A549 (cell line): ENCODE results near the gene ASIC1. TPM values are rescaled to one million over a fixed set of nuclear protein-coding genes. Genes with fewer than 3 reads are reported as not detected.

Experiments used
- ATAC-seq, 2 experiments: fragments of 200-7000 bp in 1 of 2; fragments of >200 bp in 1 of 2; cut with Nextera tagmentation in 1 of 2; cut with Tn5 transposase in 1 of 2; 3 replicates each; pipeline versions ENCODE4 v1.8.0 to v1.9.1; 2018 to 2020; ENCODE audit warnings: mild to moderate bottlenecking in 1 of 2, moderate library complexity in 1 of 2
- CTCF ChIA-PET: fragments of 300-600 bp; sonication (Branson Sonifier 250); formaldehyde crosslinking; extraction: SDS; loops from one replicate; lab custom pipeline; 2021; ENCODE audit warnings: antibody characterized with exemption, inconsistent platforms; lab: Yijun Ruan, JAX
- POLR2A ChIA-PET: fragments of 350-600 bp; formaldehyde crosslinking; extraction: SDS; loops from one replicate; lab custom pipeline; 2021; ENCODE audit warnings: antibody characterized with exemption, inconsistent platforms; lab: Yijun Ruan, JAX
- DNase-seq, 2 experiments: peaks; one replicate each; pipeline versions ENCODE4 v3.0.0 to v3.0.0-alpha.2; 2011 to 2016; ENCODE audit warnings: low read depth in 1 of 2, low spot score in 1 of 2
- FAIRE-seq: peaks from 2 replicates; lab custom pipeline; 2011; peaks lifted over from hg19 to GRCh38; lab: Jason Lieb, UNC
- H3K27ac ChIP-seq, 2 experiments: fragments of >200 bp; sonication (Bioruptor Twin); formaldehyde crosslinking; 3 replicates each; pipeline ENCODE4 v1.5.1; 2016 to 2017
- H3K4me1 ChIP-seq: fragments of >200 bp; sonication (Bioruptor Twin); formaldehyde crosslinking; 3 replicates; pipeline ENCODE4 v1.6.1; 2016
- H3K4me2 ChIP-seq: fragments of >200 bp; sonication (Bioruptor Twin); formaldehyde crosslinking; 3 replicates; pipeline ENCODE4 v1.6.1; 2016
- H3K4me3 ChIP-seq: fragments of >200 bp; sonication (Bioruptor Twin); formaldehyde crosslinking; 3 replicates; pipeline ENCODE4 v1.5.1; 2016
- H3K9me3 ChIP-seq: fragments of >200 bp; sonication (Bioruptor Twin); formaldehyde crosslinking; 3 replicates; pipeline ENCODE4 v1.6.1; 2016
- CBX2 ChIP-seq: fragments of 200-600 bp; sonication (generic); IDR thresholded peaks from 2 replicates; pipeline ENCODE4 v1.6.1; 2016; ENCODE audit warnings: low read depth, mild to moderate bottlenecking, borderline replicate concordance
- CBX8 ChIP-seq: fragments of 200-600 bp; sonication (generic); IDR thresholded peaks from 2 replicates; pipeline ENCODE4 v1.6.1; 2016
- CEBPB ChIP-seq, 2 experiments: fragments of >200 bp in 1 of 2; sonication (Bioruptor Twin) in 1 of 2; formaldehyde crosslinking in 1 of 2; IDR thresholded peaks; 2 replicates each; pipeline ENCODE4 v1.6.1; 2012 to 2016
- CHD2 ChIP-seq: fragments of 150-350 bp; IDR thresholded peaks from 2 replicates; pipeline ENCODE4 v1.6.1; 2014; ENCODE audit warnings: low read length; ENCODE audit not compliant: partially characterized antibody
- CHD4 ChIP-seq: fragments of 200-600 bp; sonication (generic); IDR thresholded peaks from 2 replicates; pipeline ENCODE4 v1.6.1; 2016; ENCODE audit warnings: antibody characterized with exemption, mild to moderate bottlenecking, borderline replicate concordance
- ESRRA ChIP-seq: fragments of 150-350 bp; IDR thresholded peaks from 2 replicates; pipeline ENCODE4 v1.6.1; 2014; ENCODE audit warnings: mild to moderate bottlenecking, low read length, borderline replicate concordance
- FOSL2 ChIP-seq, 2 experiments: fragments of 450-650 bp in 1 of 2; fragments of >200 bp in 1 of 2; sonication (Bioruptor Twin) in 1 of 2; formaldehyde crosslinking; IDR thresholded peaks; 2 replicates each; pipeline versions ENCODE4 v1.5.0 to v1.6.1; 2016 to 2020; ENCODE audit warnings: mild to moderate bottlenecking in 1 of 2, moderate library complexity in 1 of 2
- FOXS1 ChIP-seq: fragments of 250-450 bp; sonication (Bioruptor Pico); IDR thresholded peaks from 2 replicates; pipeline ENCODE4 v1.5.0; 2020; ENCODE audit warnings: mild to moderate bottlenecking, moderate library complexity
- HDAC2 ChIP-seq: fragments of 200-600 bp; sonication (generic); IDR thresholded peaks from 2 replicates; pipeline ENCODE4 v1.6.1; 2016
- HOXB5 ChIP-seq: fragments of 250-450 bp; sonication (Bioruptor Pico); IDR thresholded peaks from 2 replicates; pipeline ENCODE4 v1.5.0; 2020; ENCODE audit warnings: mild to moderate bottlenecking, moderate library complexity
- KDM1A ChIP-seq: fragments of 200-600 bp; sonication (generic); IDR thresholded peaks from 2 replicates; pipeline ENCODE4 v1.6.1; 2016; ENCODE audit warnings: low read depth, mild to moderate bottlenecking
- MAZ ChIP-seq: fragments of 150-350 bp; IDR thresholded peaks from 2 replicates; pipeline ENCODE4 v1.6.1; 2014; ENCODE audit warnings: antibody characterized with exemption, low read depth, low read length, borderline replicate concordance
- NFE2L2 ChIP-seq: fragments of 150-350 bp; conservative IDR thresholded peaks from 2 replicates; pipeline ENCODE4 v1.6.1; 2014; ENCODE audit warnings: low read length
- NR3C1 ChIP-seq: fragments of >200 bp; sonication (Bioruptor Twin); formaldehyde crosslinking; IDR thresholded peaks from 3 replicates; pipeline ENCODE4 v1.6.1; 2017
- RAD21 ChIP-seq, 2 experiments: fragments of >200 bp in 1 of 2; sonication (Bioruptor Twin) in 1 of 2; formaldehyde crosslinking in 1 of 2; IDR thresholded peaks in 1 of 2; conservative IDR thresholded peaks in 1 of 2; 2 replicates in 1 of 2; 3 replicates in 1 of 2; pipeline ENCODE4 v1.6.1; 2012 to 2018; ENCODE audit warnings: inconsistent platforms in 1 of 2
- SREBF2 ChIP-seq: fragments of 450-650 bp; IDR thresholded peaks from 2 replicates; pipeline ENCODE4 v1.6.1; 2014; ENCODE audit warnings: mild to moderate bottlenecking, moderate library complexity
- ZNF302 ChIP-seq: fragments of 250-450 bp; sonication (Bioruptor Pico); IDR thresholded peaks from 2 replicates; pipeline ENCODE4 v1.9.0; 2021; ENCODE audit warnings: inconsistent platforms, mild to moderate bottlenecking, moderate library complexity
- WGBS: methylation state at CpG from one replicate; pipeline ENCODE4 v1.1.6; 2017; ENCODE audit errors: missing lambda C conversion rate; 5-methylcytosine and 5-hydroxymethylcytosine counted together
- polyA plus RNA-seq, 4 experiments: library from polyadenylated mRNA; depleted of rRNA in 3 of 4; stranded (reverse); fragments of >200 nt; fragmentation: RNase III in 1 of 4; extraction: RNeasy Plus Mini Kit Qiagen cat#74134 plus additional on column Dnase treatment in 1 of 4; gene quantifications; 2 replicates in 3 of 4; 3 replicates in 1 of 4; pipeline ENCODE4 v1.2.3, GENCODE V29; 2011 to 2017
- TF ChIP-seq, protein P1 (sequence below): fragments of >200 bp; sonication (Bioruptor Twin); formaldehyde crosslinking; IDR thresholded peaks from 3 replicates; pipeline ENCODE4 v1.5.1; 2016
- TF ChIP-seq, protein P2 (sequence below): IDR thresholded peaks from 2 replicates; pipeline ENCODE4 v1.6.1; 2012
- TF ChIP-seq, protein P3 (sequence below): fragments of 250-450 bp; sonication (Bioruptor Pico); IDR thresholded peaks from 2 replicates; pipeline ENCODE4 v1.5.0; 2020; ENCODE audit warnings: low read depth, mild to moderate bottlenecking, moderate library complexity
- TF ChIP-seq, protein P4 (sequence below): fragments of 200-600 bp; sonication (generic); IDR thresholded peaks from 2 replicates; pipeline ENCODE4 v1.6.1; 2016; ENCODE audit warnings: antibody characterized with exemption, mild to moderate bottlenecking, moderate library complexity
- TF ChIP-seq, protein P5 (sequence below): fragments of >200 bp; sonication (Bioruptor Twin); formaldehyde crosslinking; IDR thresholded peaks from 2 replicates; pipeline ENCODE4 v1.6.1; 2016
- TF ChIP-seq, protein P6 (sequence below): fragments of >200 bp; sonication (Bioruptor Twin); formaldehyde crosslinking; IDR thresholded peaks from 3 replicates; pipeline ENCODE4 v1.6.1; 2016
- TF ChIP-seq, protein P7 (sequence below): IDR thresholded peaks from 2 replicates; pipeline ENCODE4 v1.6.1; 2012

The ASIC1 gene
- polyA plus RNA-seq, 2 of the 4 experiments (the other 2 are of a cell fraction): 6.0 to 6.7 TPM

DNA sequence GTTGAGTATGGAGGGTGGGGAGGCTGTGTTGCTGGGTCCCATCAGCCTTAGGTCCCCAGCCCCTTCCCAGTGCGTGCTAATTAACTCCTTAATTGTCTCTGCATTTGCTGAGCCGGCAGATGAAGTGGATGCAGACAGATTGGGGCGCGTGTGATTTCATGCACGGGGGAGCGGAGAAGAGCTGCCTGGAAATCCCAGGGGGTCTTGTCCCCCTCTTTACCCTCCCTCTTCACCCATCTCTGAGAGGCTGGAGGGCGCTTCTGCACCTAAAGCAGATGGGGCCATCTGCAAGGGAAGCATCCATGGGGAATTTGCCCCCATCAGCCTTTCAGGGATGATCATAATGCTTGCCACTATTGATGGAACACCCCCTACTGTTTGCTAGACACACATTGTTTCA, 4.4 kb upstream of the ASIC1 start:
- DNase-seq (no peak), FAIRE-seq (no peak), ATAC-seq (no peak)
- TF ChIP-seq ESRRA: no peak
- no peak for TF ChIP-seq KDM1A
- TF ChIP-seq, protein P1, sequence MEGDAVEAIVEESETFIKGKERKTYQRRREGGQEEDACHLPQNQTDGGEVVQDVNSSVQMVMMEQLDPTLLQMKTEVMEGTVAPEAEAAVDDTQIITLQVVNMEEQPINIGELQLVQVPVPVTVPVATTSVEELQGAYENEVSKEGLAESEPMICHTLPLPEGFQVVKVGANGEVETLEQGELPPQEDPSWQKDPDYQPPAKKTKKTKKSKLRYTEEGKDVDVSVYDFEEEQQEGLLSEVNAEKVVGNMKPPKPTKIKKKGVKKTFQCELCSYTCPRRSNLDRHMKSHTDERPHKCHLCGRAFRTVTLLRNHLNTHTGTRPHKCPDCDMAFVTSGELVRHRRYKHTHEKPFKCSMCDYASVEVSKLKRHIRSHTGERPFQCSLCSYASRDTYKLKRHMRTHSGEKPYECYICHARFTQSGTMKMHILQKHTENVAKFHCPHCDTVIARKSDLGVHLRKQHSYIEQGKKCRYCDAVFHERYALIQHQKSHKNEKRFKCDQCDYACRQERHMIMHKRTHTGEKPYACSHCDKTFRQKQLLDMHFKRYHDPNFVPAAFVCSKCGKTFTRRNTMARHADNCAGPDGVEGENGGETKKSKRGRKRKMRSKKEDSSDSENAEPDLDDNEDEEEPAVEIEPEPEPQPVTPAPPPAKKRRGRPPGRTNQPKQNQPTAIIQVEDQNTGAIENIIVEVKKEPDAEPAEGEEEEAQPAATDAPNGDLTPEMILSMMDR: no peak
- TF ChIP-seq, protein P2, sequence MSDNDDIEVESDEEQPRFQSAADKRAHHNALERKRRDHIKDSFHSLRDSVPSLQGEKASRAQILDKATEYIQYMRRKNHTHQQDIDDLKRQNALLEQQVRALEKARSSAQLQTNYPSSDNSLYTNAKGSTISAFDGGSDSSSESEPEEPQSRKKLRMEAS: no peak
- no peak for TF ChIP-seq CHD4
- TF ChIP-seq MAZ: no peak
- no peak for TF ChIP-seq SREBF2
- no peak for TF ChIP-seq NFE2L2
- TF ChIP-seq FOSL2 (IDR thresholded peaks at IDR 0.05): no peak
- TF ChIP-seq FOSL2 (CRISPR knock-in tag; IDR thresholded peaks at IDR 0.05): no peak
- TF ChIP-seq HDAC2: no peak
- TF ChIP-seq, protein P3, sequence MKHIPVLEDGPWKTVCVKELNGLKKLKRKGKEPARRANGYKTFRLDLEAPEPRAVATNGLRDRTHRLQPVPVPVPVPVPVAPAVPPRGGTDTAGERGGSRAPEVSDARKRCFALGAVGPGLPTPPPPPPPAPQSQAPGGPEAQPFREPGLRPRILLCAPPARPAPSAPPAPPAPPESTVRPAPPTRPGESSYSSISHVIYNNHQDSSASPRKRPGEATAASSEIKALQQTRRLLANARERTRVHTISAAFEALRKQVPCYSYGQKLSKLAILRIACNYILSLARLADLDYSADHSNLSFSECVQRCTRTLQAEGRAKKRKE (CRISPR knock-in tag): no peak
- TF ChIP-seq CBX2: no peak
- TF ChIP-seq ZNF302 (CRISPR knock-in tag): no peak
- no peak for TF ChIP-seq HOXB5 (CRISPR knock-in tag)
- TF ChIP-seq RAD21 (conservative IDR thresholded peaks at IDR 0.05 in 1 of 2, IDR thresholded peaks at IDR 0.05 in 1 of 2): no peak
- TF ChIP-seq FOXS1: no peak
- no peak for TF ChIP-seq NR3C1
- TF ChIP-seq CHD2: no peak
- TF ChIP-seq, protein P4, sequence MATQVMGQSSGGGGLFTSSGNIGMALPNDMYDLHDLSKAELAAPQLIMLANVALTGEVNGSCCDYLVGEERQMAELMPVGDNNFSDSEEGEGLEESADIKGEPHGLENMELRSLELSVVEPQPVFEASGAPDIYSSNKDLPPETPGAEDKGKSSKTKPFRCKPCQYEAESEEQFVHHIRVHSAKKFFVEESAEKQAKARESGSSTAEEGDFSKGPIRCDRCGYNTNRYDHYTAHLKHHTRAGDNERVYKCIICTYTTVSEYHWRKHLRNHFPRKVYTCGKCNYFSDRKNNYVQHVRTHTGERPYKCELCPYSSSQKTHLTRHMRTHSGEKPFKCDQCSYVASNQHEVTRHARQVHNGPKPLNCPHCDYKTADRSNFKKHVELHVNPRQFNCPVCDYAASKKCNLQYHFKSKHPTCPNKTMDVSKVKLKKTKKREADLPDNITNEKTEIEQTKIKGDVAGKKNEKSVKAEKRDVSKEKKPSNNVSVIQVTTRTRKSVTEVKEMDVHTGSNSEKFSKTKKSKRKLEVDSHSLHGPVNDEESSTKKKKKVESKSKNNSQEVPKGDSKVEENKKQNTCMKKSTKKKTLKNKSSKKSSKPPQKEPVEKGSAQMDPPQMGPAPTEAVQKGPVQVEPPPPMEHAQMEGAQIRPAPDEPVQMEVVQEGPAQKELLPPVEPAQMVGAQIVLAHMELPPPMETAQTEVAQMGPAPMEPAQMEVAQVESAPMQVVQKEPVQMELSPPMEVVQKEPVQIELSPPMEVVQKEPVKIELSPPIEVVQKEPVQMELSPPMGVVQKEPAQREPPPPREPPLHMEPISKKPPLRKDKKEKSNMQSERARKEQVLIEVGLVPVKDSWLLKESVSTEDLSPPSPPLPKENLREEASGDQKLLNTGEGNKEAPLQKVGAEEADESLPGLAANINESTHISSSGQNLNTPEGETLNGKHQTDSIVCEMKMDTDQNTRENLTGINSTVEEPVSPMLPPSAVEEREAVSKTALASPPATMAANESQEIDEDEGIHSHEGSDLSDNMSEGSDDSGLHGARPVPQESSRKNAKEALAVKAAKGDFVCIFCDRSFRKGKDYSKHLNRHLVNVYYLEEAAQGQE: no peak
- TF ChIP-seq, protein P5, sequence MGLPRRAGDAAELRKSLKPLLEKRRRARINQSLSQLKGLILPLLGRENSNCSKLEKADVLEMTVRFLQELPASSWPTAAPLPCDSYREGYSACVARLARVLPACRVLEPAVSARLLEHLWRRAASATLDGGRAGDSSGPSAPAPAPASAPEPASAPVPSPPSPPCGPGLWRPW: no peak
- H3K4me2 ChIP-seq: no peak overlapping the region
- H3K4me1 ChIP-seq: peaks cover 13% of the 10 kb centered on the region
- no peak overlapping the region for H3K27ac ChIP-seq
- ChIA-PET POLR2A (no interaction called here), CTCF (interaction anchor here (0.6 to 8.0 kb wide), 6 partner anchors 13 to 186 kb away, joined by 3 to 173 read pairs (median 23); partner anchors contain the start of gene AQP5)
- no peak overlapping the region for H3K4me3 ChIP-seq
- WGBS: 80% methylated on average over 7 of the region's 7 CpGs
- no peaks in the 10 kb centered on the region for H3K9me3 ChIP-seq

DNA sequence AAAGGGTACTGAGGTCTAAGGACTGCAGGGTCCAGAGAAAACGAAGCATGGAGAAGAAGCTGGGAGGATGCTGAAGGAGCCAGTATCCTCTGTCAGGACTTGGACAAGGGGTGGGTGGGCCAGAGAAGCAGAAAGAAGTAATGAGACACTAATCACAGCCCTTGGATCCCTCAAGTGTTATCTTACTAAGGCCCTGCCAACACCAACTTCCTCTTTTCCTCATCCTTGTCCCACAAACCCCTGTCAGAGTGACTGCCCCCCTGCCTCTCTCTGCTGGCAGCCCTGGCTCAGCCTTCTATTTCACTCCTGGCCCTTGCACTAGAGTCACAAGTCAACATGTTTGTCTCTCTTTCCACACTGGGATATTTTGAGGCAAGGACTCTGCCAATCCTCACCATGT, 3.8 kb upstream of the ASIC1 start:
- POLR2A ChIA-PET: no interaction called here
- ATAC-seq (no peak), DNase-seq (no peak), FAIRE-seq (no peak)
- 63% methylated on average over 1 of the region's 1 CpG for WGBS
- Histone ChIP-seq H3K27ac (no peak overlapping the region), H3K4me3 (no peak overlapping the region), H3K4me2 (no peak overlapping the region), H3K9me3 (no peaks in the 10 kb centered on the region), H3K4me1 (peaks cover 18% of the 10 kb centered on the region)
- CTCF ChIA-PET: interaction anchor here (1.0 to 8.0 kb wide), 4 partner anchors 12 to 88 kb away, joined by 3 to 173 read pairs (median 67); partner anchors contain the start of gene AQP5
- TF ChIP-seq, protein P4: no peak
- TF ChIP-seq CEBPB (IDR thresholded peaks at IDR 0.05) (no peak), CBX8 (no peak), NFE2L2 (no peak)
- TF ChIP-seq, protein P2: no peak
- TF ChIP-seq, protein P6, sequence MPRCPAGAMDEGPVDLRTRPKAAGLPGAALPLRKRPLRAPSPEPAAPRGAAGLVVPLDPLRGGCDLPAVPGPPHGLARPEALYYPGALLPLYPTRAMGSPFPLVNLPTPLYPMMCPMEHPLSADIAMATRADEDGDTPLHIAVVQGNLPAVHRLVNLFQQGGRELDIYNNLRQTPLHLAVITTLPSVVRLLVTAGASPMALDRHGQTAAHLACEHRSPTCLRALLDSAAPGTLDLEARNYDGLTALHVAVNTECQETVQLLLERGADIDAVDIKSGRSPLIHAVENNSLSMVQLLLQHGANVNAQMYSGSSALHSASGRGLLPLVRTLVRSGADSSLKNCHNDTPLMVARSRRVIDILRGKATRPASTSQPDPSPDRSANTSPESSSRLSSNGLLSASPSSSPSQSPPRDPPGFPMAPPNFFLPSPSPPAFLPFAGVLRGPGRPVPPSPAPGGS: no peak
- TF ChIP-seq, protein P7, sequence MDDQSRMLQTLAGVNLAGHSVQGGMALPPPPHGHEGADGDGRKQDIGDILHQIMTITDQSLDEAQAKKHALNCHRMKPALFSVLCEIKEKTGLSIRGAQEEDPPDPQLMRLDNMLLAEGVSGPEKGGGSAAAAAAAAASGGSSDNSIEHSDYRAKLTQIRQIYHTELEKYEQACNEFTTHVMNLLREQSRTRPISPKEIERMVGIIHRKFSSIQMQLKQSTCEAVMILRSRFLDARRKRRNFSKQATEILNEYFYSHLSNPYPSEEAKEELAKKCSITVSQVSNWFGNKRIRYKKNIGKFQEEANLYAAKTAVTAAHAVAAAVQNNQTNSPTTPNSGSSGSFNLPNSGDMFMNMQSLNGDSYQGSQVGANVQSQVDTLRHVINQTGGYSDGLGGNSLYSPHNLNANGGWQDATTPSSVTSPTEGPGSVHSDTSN: no peak
